Measurements from ENCODE around the gene HS1BP3. TPM values are rescaled to one million over a fixed set of nuclear protein-coding genes. Genes with fewer than 3 reads are reported as not detected.

The HS1BP3 gene
- total and polyA plus RNA-seq, 8 donors, result 9.5 to 16.8 (median 10.8) TPM

- intact Hi-C loops (cut with DNase I), result no loop called here
- H3K27me3 ChIP-seq, result no peaks in the 10 kb centered on the region
- WGBS, 2 donors, result 86 to 94% methylated on average over 14 of the region's 14 CpGs
- no peak for ATAC-seq
- TF ChIP-seq CTCF (IDR thresholded peaks at IDR 0.05), result no peak
- DNase-seq, result peak in 2 of 6 donors; percentile 12 to 65
- H3K4me1 ChIP-seq, result peaks cover 0 to 10% (median 9%) of the 10 kb centered on the region in 3 donors
- no peaks in the 10 kb centered on the region for H3K9me3 ChIP-seq
- FAIRE-seq, result no peak
- H3K4me3 ChIP-seq, result no peak overlapping the region
- H3K36me3 ChIP-seq, result no peaks in the 10 kb centered on the region
- H3K27ac ChIP-seq, result no peak overlapping the region
Observed at GRCh38 chr2:20645301-20645701, 5.6 kb downstream of the HS1BP3 start.

- no peaks in the 10 kb centered on the region for H3K36me3 ChIP-seq
- intact Hi-C loops (cut with DNase I), result loop anchor here in 2 of 3 donors (5.0 kb wide), 3 partner anchors 202 to 247 kb away; no protein-coding TSS in a partner anchor
Observed at GRCh38 chr2:20643826-20644225, 7.1 kb downstream of the HS1BP3 start.

GRCh38 chr2:20643060-20643459 lies 7.8 kb downstream of the HS1BP3 start:
- DNase-seq, result peak in 2 of 6 donors; percentile 11 to 20
- Histone ChIP-seq H3K4me1 (no peaks in the 10 kb centered on the region), H3K36me3 (no peaks in the 10 kb centered on the region), H3K27me3 (no peaks in the 10 kb centered on the region), H3K9me3 (no peaks in the 10 kb centered on the region), H3K27ac (no peak overlapping the region), H3K4me3 (no peak overlapping the region)
- TF ChIP-seq CTCF (IDR thresholded peaks at IDR 0.05), result no peak
- ATAC-seq, result no peak
- whole genome bisulfite sequencing, 2 donors, result 93 to 94% methylated on average over 7 of the region's 7 CpGs
- intact Hi-C loops (cut with DNase I), result loop anchor here in 2 of 3 donors (5.0 kb wide), 3 partner anchors 201 to 246 kb away; no protein-coding TSS in a partner anchor
- FAIRE-seq, result no peak

More at GRCh38 chr2:20643826-20644225, 7.1 kb downstream of the HS1BP3 start:
- Histone ChIP-seq H3K4me3 (no peak overlapping the region), H3K27ac (no peak overlapping the region), H3K9me3 (no peaks in the 10 kb centered on the region), H3K27me3 (no peaks in the 10 kb centered on the region), H3K4me1 (no peaks in the 10 kb centered on the region)
- TF ChIP-seq CTCF (IDR thresholded peaks at IDR 0.05), result no peak
- 74 to 77% methylated on average over 3 of the region's 3 CpGs for WGBS, 2 donors
- ATAC-seq (no peak), FAIRE-seq (no peak), DNase-seq (no peak)

- peak in 5 of 6 donors; percentile 59 to 93 (median 86) for DNase-seq
- Histone ChIP-seq H3K27me3 (no peaks in the 10 kb centered on the region), H3K27ac (no peak overlapping the region), H3K36me3 (no peaks in the 10 kb centered on the region), H3K9me3 (no peaks in the 10 kb centered on the region), H3K4me3 (no peak overlapping the region), H3K4me1 (no peaks in the 10 kb centered on the region)
- intact Hi-C loops (cut with DNase I), result loop anchor here in 2 of 3 donors (5.0 kb wide), 3 partner anchors 200 to 245 kb away; no protein-coding TSS in a partner anchor
- WGBS, 2 donors, result 29 to 30% methylated on average over 26 of the region's 26 CpGs
- peak; percentile 94 to 99 (median 96) for ATAC-seq
- peak; percentile 82 to 98 (median 94) for TF ChIP-seq CTCF (IDR thresholded peaks at IDR 0.05)
- FAIRE-seq, result no peak
Observed at GRCh38 chr2:20642055-20642971, 8.6 kb downstream of the HS1BP3 start.

All from pancreas (tissue), 10 donors.